ENCODE measurements around the gene C9orf152. TPM values are rescaled to one million over a fixed set of nuclear protein-coding genes. Genes with fewer than 3 reads are reported as not detected.

C9orf152 gene
- total and polyA plus RNA-seq, 2 donors (not counting 1 experiment from before 2014, with no cell fraction given), result under 0.01 TPM; not detected in 1

- DNase-seq (ENCODE audit: low read depth in 2 of 2), result no peak
- Histone ChIP-seq H3K79me2 (ENCODE audit: control insufficient read depth, insufficient read depth, low read length) (no peaks in the 10 kb centered on the region), H3K4me3 (replicated peaks in 1 of 4; ENCODE audit: control extremely low read depth in 1 of 4, insufficient read depth in 1 of 4, low read depth in 3 of 4, low read length in 4 of 4) (no peak overlapping the region), H3K9me3 (ENCODE audit: control insufficient read depth, insufficient read depth, low read depth, low read length) (no peaks in the 10 kb centered on the region), H3K4me2 (ENCODE audit: extremely low read depth, insufficient read depth, low read length) (no peak overlapping the region), H3K27ac (ENCODE audit: insufficient read depth, low read length) (no peak overlapping the region), H4K20me1 (ENCODE audit: control insufficient read depth, extremely low read depth, insufficient read depth, low read length) (no peaks in the 10 kb centered on the region), H3K4me1 (ENCODE audit: control insufficient read depth, extremely low read depth, insufficient read depth, low read length) (peaks cover 2% of the 10 kb centered on the region), H2AFZ (ENCODE audit: low read length) (no peak overlapping the region), H3K36me3 (ENCODE audit: control insufficient read depth, insufficient read depth, low read length) (no peaks in the 10 kb centered on the region), H3K9ac (ENCODE audit: insufficient read depth, low read length) (no peak overlapping the region), H3K27me3 (ENCODE audit: control insufficient read depth, insufficient read depth, low read length) (no peaks in the 10 kb centered on the region)
- no peak for TF ChIP-seq EZH2 (IDR thresholded peaks at IDR 0.05; ENCODE audit: low read length, missing control alignments)
- TF ChIP-seq CTCF (conservative IDR thresholded peaks at IDR 0.05 in 1 of 2, IDR thresholded peaks at IDR 0.05 in 1 of 2; ENCODE audit: low read depth in 1 of 2, low read length in 2 of 2), result no peak
Measured at GRCh38 chr9:110186254-110186653, 21.7 kb downstream of the C9orf152 start.

GRCh38 chr9:110185806-110186205 lies 22.2 kb downstream of the C9orf152 start:
- Histone ChIP-seq H3K4me1 (ENCODE audit: control insufficient read depth, extremely low read depth, insufficient read depth, low read length) (peaks cover 7% of the 10 kb centered on the region), H3K4me2 (ENCODE audit: extremely low read depth, insufficient read depth, low read length) (no peak overlapping the region)

More at GRCh38 chr9:110185806-110186205, 22.2 kb downstream of the C9orf152 start:
- Histone ChIP-seq H2AFZ (ENCODE audit: low read length) (no peak overlapping the region), H3K4me3 (replicated peaks in 1 of 4; ENCODE audit: control extremely low read depth in 1 of 4, insufficient read depth in 1 of 4, low read depth in 3 of 4, low read length in 4 of 4) (no peak overlapping the region), H3K27me3 (ENCODE audit: control insufficient read depth, insufficient read depth, low read length) (no peaks in the 10 kb centered on the region), H3K79me2 (ENCODE audit: control insufficient read depth, insufficient read depth, low read length) (no peaks in the 10 kb centered on the region), H3K9me3 (ENCODE audit: control insufficient read depth, insufficient read depth, low read depth, low read length) (no peaks in the 10 kb centered on the region), H3K9ac (ENCODE audit: insufficient read depth, low read length) (no peak overlapping the region), H3K36me3 (ENCODE audit: control insufficient read depth, insufficient read depth, low read length) (no peaks in the 10 kb centered on the region), H3K27ac (ENCODE audit: insufficient read depth, low read length) (no peak overlapping the region), H4K20me1 (ENCODE audit: control insufficient read depth, extremely low read depth, insufficient read depth, low read length) (no peaks in the 10 kb centered on the region)
- TF ChIP-seq EZH2 (IDR thresholded peaks at IDR 0.05; ENCODE audit: low read length, missing control alignments), result no peak
- TF ChIP-seq CTCF (conservative IDR thresholded peaks at IDR 0.05 in 1 of 2, IDR thresholded peaks at IDR 0.05 in 1 of 2; ENCODE audit: low read depth in 1 of 2, low read length in 2 of 2), result no peak
- no peak for DNase-seq (ENCODE audit: low read depth in 2 of 2)
